Measurements from ENCODE around the gene PCYT2. TPM values are rescaled to one million over a fixed set of nuclear protein-coding genes. Genes with fewer than 3 reads are reported as not detected.
A peak's percentile ranks its signal among the peaks of the same experiment; 100 is the strongest.

The PCYT2 gene
- total and polyA plus RNA-seq, 3 experiments from 2014 or later, result 30.3 to 35.7 (median 31.6) TPM

- Histone ChIP-seq H3K27ac (ENCODE audit: low read depth, low read length) (no peak overlapping the region), H3K4me3 (ENCODE audit: low read length) (no peak overlapping the region), H3K36me3 (ENCODE audit: insufficient read depth, low read length) (peaks cover 16% of the 10 kb centered on the region), H3K9me3 (ENCODE audit: low read length) (no peaks in the 10 kb centered on the region), H3K27me3 (ENCODE audit: insufficient read depth, low read length, poor library complexity, severe bottlenecking) (no peaks in the 10 kb centered on the region), H3K4me1 (ENCODE audit: insufficient read depth, low read length) (peaks cover 16% of the 10 kb centered on the region)
- DNase-seq, result no peak
- Mint-ChIP-seq H3K9me3 (no peaks in the 10 kb centered on the region), H3K4me3 (peak overlapping the region in 3 of 7 donors; percentile 27 to 88 (median 33)), H3K36me3 (peaks cover 0 to 61% (median 6%) of the 10 kb centered on the region in 3 donors), H3K27me3 (no peaks in the 10 kb centered on the region), H3K27ac (peak overlapping the region in 1 of 8 donors; percentile 46), H3K4me1 (peaks cover 0 to 27% (median 6%) of the 10 kb centered on the region in 3 donors)
- POLR2A ChIA-PET, result no interaction called here
- CTCF ChIA-PET, result interaction anchor here (1.7 kb wide), 1 partner anchor 19 kb away, joined by 5 read pairs; the partner anchor contains the start of gene MAFG
Observed at GRCh38 chr17:81909231-81909630, 2.0 kb downstream of the PCYT2 start.

- ChIA-PET POLR2A (no interaction called here), CTCF (interaction anchor here (1.7 kb wide), 1 partner anchor 19 kb away, joined by 5 read pairs; the partner anchor contains the start of gene MAFG)
- peak overlapping the region in 1 of 8 donors; percentile 57 for H3K27ac Mint-ChIP-seq
- Histone ChIP-seq H3K27me3 (ENCODE audit: insufficient read depth, low read length, poor library complexity, severe bottlenecking) (no peaks in the 10 kb centered on the region), H3K4me1 (ENCODE audit: insufficient read depth, low read length) (peaks cover 16% of the 10 kb centered on the region), H3K36me3 (ENCODE audit: insufficient read depth, low read length) (peaks cover 12% of the 10 kb centered on the region), H3K4me3 (ENCODE audit: low read length) (no peak overlapping the region), H3K9me3 (ENCODE audit: low read length) (no peaks in the 10 kb centered on the region), H3K27ac (ENCODE audit: low read depth, low read length) (no peak overlapping the region)
- DNase-seq, result no peak
- peaks cover 0 to 27% (median 6%) of the 10 kb centered on the region in 3 donors for H3K4me1 Mint-ChIP-seq
- peaks cover 0 to 59% (median 6%) of the 10 kb centered on the region in 3 donors for H3K36me3 Mint-ChIP-seq
- no peaks in the 10 kb centered on the region for H3K9me3 Mint-ChIP-seq
- H3K4me3 Mint-ChIP-seq, result no peak overlapping the region
- no peaks in the 10 kb centered on the region for H3K27me3 Mint-ChIP-seq
Observed at GRCh38 chr17:81908793-81909192, 2.4 kb downstream of the PCYT2 start.

GRCh38 chr17:81907219-81908145 lies 3.7 kb downstream of the PCYT2 start:
- H3K27ac Mint-ChIP-seq, result no peak overlapping the region
- H3K4me3 Mint-ChIP-seq, result no peak overlapping the region
- peaks cover 0 to 48% (median 0%) of the 10 kb centered on the region in 3 donors for H3K36me3 Mint-ChIP-seq
- H3K36me3 ChIP-seq (ENCODE audit: insufficient read depth, low read length), result no peaks in the 10 kb centered on the region
- H3K4me3 ChIP-seq (ENCODE audit: low read length), result no peak overlapping the region
- no peaks in the 10 kb centered on the region for H3K27me3 ChIP-seq (ENCODE audit: insufficient read depth, low read length, poor library complexity, severe bottlenecking)
- H3K9me3 ChIP-seq (ENCODE audit: low read length), result no peaks in the 10 kb centered on the region
- H3K27ac ChIP-seq (ENCODE audit: low read depth, low read length), result no peak overlapping the region
- CTCF ChIA-PET, result no interaction called here
- POLR2A ChIA-PET, result no interaction called here
- peaks cover 0 to 20% (median 4%) of the 10 kb centered on the region in 3 donors for H3K4me1 Mint-ChIP-seq
- H3K27me3 Mint-ChIP-seq, result no peaks in the 10 kb centered on the region
- no peak for DNase-seq
- H3K4me1 ChIP-seq (ENCODE audit: insufficient read depth, low read length), result peaks cover 16% of the 10 kb centered on the region
- no peaks in the 10 kb centered on the region for H3K9me3 Mint-ChIP-seq

GRCh38 chr17:81906476-81907218 lies 4.6 kb downstream of the PCYT2 start:
- Histone ChIP-seq H3K36me3 (ENCODE audit: insufficient read depth, low read length) (no peaks in the 10 kb centered on the region), H3K27ac (ENCODE audit: low read depth, low read length) (no peak overlapping the region), H3K4me1 (ENCODE audit: insufficient read depth, low read length) (peaks cover 12% of the 10 kb centered on the region), H3K27me3 (ENCODE audit: insufficient read depth, low read length, poor library complexity, severe bottlenecking) (peaks cover 2% of the 10 kb centered on the region), H3K9me3 (ENCODE audit: low read length) (no peaks in the 10 kb centered on the region), H3K4me3 (ENCODE audit: low read length) (no peak overlapping the region)
- ChIA-PET POLR2A (interaction anchor here (0.9 kb wide), 1 partner anchor 10 kb away, joined by 3 read pairs; no protein-coding TSS in a partner anchor), CTCF (no interaction called here)
- Mint-ChIP-seq H3K4me1 (peaks cover 0 to 14% (median 3%) of the 10 kb centered on the region in 3 donors), H3K27ac (no peak overlapping the region), H3K36me3 (peaks cover 0 to 40% (median 0%) of the 10 kb centered on the region in 3 donors), H3K4me3 (no peak overlapping the region), H3K9me3 (no peaks in the 10 kb centered on the region), H3K27me3 (no peaks in the 10 kb centered on the region)
- DNase-seq, result no peak

- POLR2A ChIA-PET, result interaction anchor here (0.9 kb wide), 1 partner anchor 10 kb away, joined by 3 read pairs; no protein-coding TSS in a partner anchor
- H3K27ac Mint-ChIP-seq, result no peak overlapping the region
- CTCF ChIA-PET, result no interaction called here
Observed at GRCh38 chr17:81905993-81906392, 5.2 kb downstream of the PCYT2 start.

GRCh38 chr17:81905424-81905875 lies 5.7 kb downstream of the PCYT2 start:
- Histone ChIP-seq H3K4me1 (ENCODE audit: insufficient read depth, low read length) (peaks cover 7% of the 10 kb centered on the region), H3K27ac (ENCODE audit: low read depth, low read length) (no peak overlapping the region), H3K4me3 (ENCODE audit: low read length) (no peak overlapping the region), H3K27me3 (ENCODE audit: insufficient read depth, low read length, poor library complexity, severe bottlenecking) (peaks cover 7% of the 10 kb centered on the region), H3K9me3 (ENCODE audit: low read length) (no peaks in the 10 kb centered on the region), H3K36me3 (ENCODE audit: insufficient read depth, low read length) (no peaks in the 10 kb centered on the region)
- Mint-ChIP-seq H3K27ac (no peak overlapping the region), H3K27me3 (peaks cover 8 to 9% of the 10 kb centered on the region in 2 donors), H3K36me3 (peaks cover 0 to 38% (median 5%) of the 10 kb centered on the region in 3 donors), H3K4me1 (peaks cover 7 to 12% (median 9%) of the 10 kb centered on the region in 3 donors), H3K9me3 (no peaks in the 10 kb centered on the region), H3K4me3 (no peak overlapping the region)
- DNase-seq, result no peak
- CTCF ChIA-PET, result no interaction called here
- POLR2A ChIA-PET, result no interaction called here

More at GRCh38 chr17:81905993-81906392, 5.2 kb downstream of the PCYT2 start:
- H3K36me3 Mint-ChIP-seq, result peaks cover 0 to 40% (median 2%) of the 10 kb centered on the region in 3 donors
- peaks cover 3 to 15% (median 6%) of the 10 kb centered on the region in 3 donors for H3K4me1 Mint-ChIP-seq
- Histone ChIP-seq H3K4me1 (ENCODE audit: insufficient read depth, low read length) (peaks cover 10% of the 10 kb centered on the region), H3K27ac (ENCODE audit: low read depth, low read length) (no peak overlapping the region), H3K27me3 (ENCODE audit: insufficient read depth, low read length, poor library complexity, severe bottlenecking) (peaks cover 7% of the 10 kb centered on the region), H3K9me3 (ENCODE audit: low read length) (no peaks in the 10 kb centered on the region), H3K4me3 (ENCODE audit: low read length) (no peak overlapping the region), H3K36me3 (ENCODE audit: insufficient read depth, low read length) (no peaks in the 10 kb centered on the region)
- peaks cover 4 to 5% of the 10 kb centered on the region in 2 donors for H3K27me3 Mint-ChIP-seq
- no peak overlapping the region for H3K4me3 Mint-ChIP-seq
- DNase-seq, result no peak
- H3K9me3 Mint-ChIP-seq, result no peaks in the 10 kb centered on the region

- ChIA-PET POLR2A (no interaction called here), CTCF (no interaction called here)
- Mint-ChIP-seq H3K4me1 (peaks cover 7 to 9% (median 8%) of the 10 kb centered on the region in 3 donors), H3K27me3 (peaks cover 8 to 12% of the 10 kb centered on the region in 2 donors), H3K36me3 (peaks cover 0 to 44% (median 6%) of the 10 kb centered on the region in 3 donors), H3K27ac (no peak overlapping the region), H3K4me3 (no peak overlapping the region), H3K9me3 (no peaks in the 10 kb centered on the region)
- Histone ChIP-seq H3K9me3 (ENCODE audit: low read length) (no peaks in the 10 kb centered on the region), H3K4me1 (ENCODE audit: insufficient read depth, low read length) (peaks cover under 1% of the 10 kb centered on the region), H3K4me3 (ENCODE audit: low read length) (no peak overlapping the region), H3K36me3 (ENCODE audit: insufficient read depth, low read length) (no peaks in the 10 kb centered on the region), H3K27ac (ENCODE audit: low read depth, low read length) (no peak overlapping the region), H3K27me3 (ENCODE audit: insufficient read depth, low read length, poor library complexity, severe bottlenecking) (peaks cover 7% of the 10 kb centered on the region)
- DNase-seq, result no peak
Observed at GRCh38 chr17:81904600-81905423, 6.4 kb downstream of the PCYT2 start.
